Parathyroid adenoma (tissue), 2 donors: ENCODE results near the gene PRDM16.

ENCODE experiments used
- H2AFZ ChIP-seq: fragments of 300-600 bp; sonication (generic); one replicate; pipeline ENCODE4 v1.7.0; 2017; ENCODE audit warnings: antibody characterized with exemption, mild to moderate bottlenecking
- H3K27ac ChIP-seq: fragments of 300-600 bp; sonication (generic); one replicate; pipeline ENCODE4 v1.7.0; 2017
- H3K27me3 ChIP-seq: fragments of 300-600 bp; sonication (generic); one replicate; pipeline ENCODE4 v1.7.0; 2017; ENCODE audit warnings: low read length; ENCODE audit not compliant: control insufficient read depth, insufficient read depth
- H3K36me3 ChIP-seq: fragments of 300-600 bp; sonication (generic); one replicate; pipeline ENCODE4 v1.7.0; 2017; ENCODE audit warnings: low read length; ENCODE audit not compliant: control insufficient read depth, insufficient read depth
- H3K4me1 ChIP-seq: fragments of 300-600 bp; sonication (generic); one replicate; pipeline ENCODE4 v1.7.0; 2017; ENCODE audit warnings: control low read depth
- H3K4me2 ChIP-seq: fragments of 300-600 bp; sonication (generic); one replicate; pipeline ENCODE4 v1.7.0; 2017; ENCODE audit warnings: low read length
- H3K4me3 ChIP-seq: fragments of 300-600 bp; sonication (generic); one replicate; pipeline ENCODE4 v1.7.0; 2017; ENCODE audit warnings: low read depth, low read length
- H3K79me2 ChIP-seq: fragments of 300-600 bp; sonication (generic); one replicate; pipeline ENCODE4 v1.7.0; 2017; ENCODE audit warnings: control low read depth
- H3K9ac ChIP-seq: fragments of 300-600 bp; sonication (generic); one replicate; pipeline ENCODE4 v1.7.0; 2017; ENCODE audit warnings: mild to moderate bottlenecking
- H3K9me3 ChIP-seq: fragments of 300-600 bp; sonication (generic); one replicate; pipeline ENCODE4 v1.7.0; 2017; ENCODE audit warnings: low read length; ENCODE audit not compliant: control insufficient read depth
- CTCF ChIP-seq: fragments of 300-600 bp; sonication (generic); IDR thresholded peaks from one replicate; pipeline ENCODE4 v1.7.0; 2017; ENCODE audit warnings: antibody characterized with exemption, mild to moderate bottlenecking
- donor health status: primary hyperparathyroidism.

The PRDM16 gene

DNA sequence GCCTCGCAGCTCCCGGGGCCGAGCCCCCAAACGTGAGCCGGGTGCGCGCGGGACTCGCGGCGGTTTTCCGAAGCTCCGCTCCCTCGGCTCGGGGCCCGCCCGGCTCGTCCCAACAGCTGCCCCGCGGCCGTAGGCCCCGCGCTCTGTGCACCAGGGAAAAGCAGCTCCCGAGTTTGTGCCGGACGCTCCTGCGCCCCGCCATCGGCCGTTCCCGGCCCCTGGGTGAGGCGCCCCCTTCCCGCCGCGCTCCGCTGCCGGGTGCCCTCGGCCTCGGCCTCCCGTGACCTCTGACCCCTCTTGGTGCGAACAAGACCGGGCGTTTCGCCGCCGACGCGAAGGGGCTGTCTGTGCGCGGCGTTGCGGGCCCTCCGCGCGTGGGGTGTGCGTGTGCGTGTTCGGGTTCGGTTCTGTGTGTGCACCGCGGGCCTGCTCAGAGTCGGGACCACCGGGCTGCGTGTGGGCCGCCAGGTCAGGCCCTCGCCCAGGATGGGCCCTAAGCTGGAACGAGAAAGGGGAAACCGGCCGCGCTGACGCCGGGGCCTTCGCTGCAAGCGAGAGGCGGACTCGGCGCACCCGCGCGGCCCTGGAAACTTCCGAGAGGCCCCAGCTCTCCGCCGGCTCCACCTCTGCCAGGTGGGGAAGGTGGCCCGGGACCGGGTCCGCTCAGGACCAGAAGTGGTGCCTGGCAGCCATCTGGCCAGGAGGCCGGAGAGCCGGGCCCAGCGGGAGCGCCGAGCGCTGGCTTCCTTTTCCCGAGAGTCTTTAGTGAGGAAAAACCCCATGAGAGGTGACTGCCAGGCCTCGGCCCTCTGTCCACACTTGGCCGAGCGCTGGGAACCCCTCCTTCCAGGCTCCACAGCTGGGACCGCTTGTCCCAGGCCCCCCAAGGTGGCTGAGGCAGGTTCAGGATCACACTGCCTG is 1.9 kb downstream of the PRDM16 start:
- H2AFZ ChIP-seq = no peak overlapping the region
- TF ChIP-seq CTCF = no peak
- no peaks in the 10 kb centered on the region for H3K79me2 ChIP-seq
- H3K36me3 ChIP-seq = no peaks in the 10 kb centered on the region
- H3K4me2 ChIP-seq = peak overlapping the region; percentile 44
- no peaks in the 10 kb centered on the region for H3K9me3 ChIP-seq
- H3K27me3 ChIP-seq = no peaks in the 10 kb centered on the region
- no peak overlapping the region for H3K9ac ChIP-seq
- H3K27ac ChIP-seq = no peak overlapping the region
- H3K4me1 ChIP-seq = no peaks in the 10 kb centered on the region
- H3K4me3 ChIP-seq = peak overlapping the region; percentile 23

- H2AFZ ChIP-seq = no peak overlapping the region
- H3K4me2 ChIP-seq = no peak overlapping the region
- no peak overlapping the region for H3K4me3 ChIP-seq
- no peaks in the 10 kb centered on the region for H3K9me3 ChIP-seq
- no peak for TF ChIP-seq CTCF
- H3K27me3 ChIP-seq = no peaks in the 10 kb centered on the region
- no peak overlapping the region for H3K9ac ChIP-seq
- H3K36me3 ChIP-seq = no peaks in the 10 kb centered on the region
- no peaks in the 10 kb centered on the region for H3K79me2 ChIP-seq
- no peak overlapping the region for H3K27ac ChIP-seq
- no peaks in the 10 kb centered on the region for H3K4me1 ChIP-seq
Measured at GRCh38 chr1:3071565-3072390, 2.8 kb downstream of the PRDM16 start.

DNA sequence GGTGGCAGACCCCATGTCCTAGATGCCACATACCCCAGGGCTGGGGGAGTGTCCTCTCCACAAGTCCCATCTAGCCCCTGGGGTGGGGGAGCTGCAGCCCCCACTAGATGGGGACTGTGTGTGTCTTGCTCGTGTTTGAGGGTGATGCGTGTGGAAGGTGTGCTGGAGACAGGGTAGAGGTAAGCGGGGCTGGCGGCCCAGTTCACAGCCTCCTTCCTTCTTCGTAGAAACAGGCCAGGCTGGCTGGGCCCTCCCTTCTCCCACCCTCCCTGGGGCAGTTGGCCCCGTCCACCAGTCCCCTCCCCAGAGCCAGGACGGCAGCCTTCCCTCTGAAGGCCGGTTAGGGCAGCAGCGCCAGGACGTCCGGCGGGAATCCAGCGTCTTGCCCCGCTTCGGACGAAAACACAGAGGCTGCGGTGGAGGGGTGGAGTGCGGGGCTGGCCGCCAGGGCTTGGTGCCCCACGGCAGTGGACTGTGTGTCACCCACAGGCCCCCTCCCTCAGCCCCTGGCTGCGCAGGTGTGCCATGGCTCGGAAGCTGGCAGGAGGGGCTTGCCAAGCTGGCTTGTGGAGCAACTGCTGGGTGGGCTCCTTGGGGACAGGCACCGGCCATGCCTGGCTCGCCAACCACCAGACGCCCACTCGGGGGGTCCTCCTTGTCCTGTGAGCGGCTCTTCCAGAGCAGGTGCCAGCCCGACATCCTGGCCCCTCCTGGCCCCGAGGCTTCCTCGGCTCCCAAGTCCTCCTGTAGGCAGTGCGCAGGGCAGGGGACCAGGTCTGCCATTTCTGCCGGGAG is 3.6 kb downstream of the PRDM16 start:
- Histone ChIP-seq H3K9me3 (no peaks in the 10 kb centered on the region), H3K36me3 (no peaks in the 10 kb centered on the region), H3K4me1 (no peaks in the 10 kb centered on the region), H3K9ac (no peak overlapping the region), H3K79me2 (no peaks in the 10 kb centered on the region), H2AFZ (no peak overlapping the region), H3K4me2 (no peak overlapping the region), H3K27ac (no peak overlapping the region), H3K4me3 (no peak overlapping the region), H3K27me3 (no peaks in the 10 kb centered on the region)
- no peak for TF ChIP-seq CTCF

DNA sequence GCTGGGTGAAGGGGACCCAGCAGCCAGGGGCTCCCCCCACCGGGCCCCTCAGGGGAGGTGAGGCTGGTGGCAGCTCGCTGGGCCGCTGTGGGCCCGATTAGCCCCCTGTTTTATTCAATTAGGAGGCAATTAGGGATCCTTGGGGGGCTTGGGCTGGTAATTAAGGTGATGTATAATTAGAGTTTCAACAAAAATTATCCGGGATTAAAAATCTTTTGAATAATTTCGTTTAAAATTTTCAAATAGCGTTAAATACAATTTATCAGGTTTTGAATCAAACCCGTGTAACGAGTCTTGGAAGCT is 4.1 kb downstream of the PRDM16 start:
- Histone ChIP-seq H2AFZ (no peak overlapping the region), H3K9ac (no peak overlapping the region), H3K79me2 (no peaks in the 10 kb centered on the region), H3K4me3 (no peak overlapping the region), H3K4me1 (no peaks in the 10 kb centered on the region), H3K27me3 (no peaks in the 10 kb centered on the region), H3K9me3 (no peaks in the 10 kb centered on the region), H3K36me3 (no peaks in the 10 kb centered on the region), H3K27ac (no peak overlapping the region), H3K4me2 (no peak overlapping the region)
- TF ChIP-seq CTCF = no peak
